Measurements from ENCODE around the gene AUTS2. TPM values are rescaled to one million over a fixed set of nuclear protein-coding genes. Genes with fewer than 3 reads are reported as not detected.

The AUTS2 gene
- total and polyA plus RNA-seq, 2 of the 8 experiments (the other 6 are each of a cell fraction or from before 2014, with no cell fraction given) = 25.9 to 101 TPM

GRCh38 chr7:70734411-70734810 is 1136.1 kb downstream of the AUTS2 start:
- Histone ChIP-seq H3K18ac (ENCODE audit: extremely low read depth, low read length) (no peak overlapping the region), H2AFZ (ENCODE audit: low read length) (no peak overlapping the region), H2BK20ac (ENCODE audit: low read length) (no peak overlapping the region), H2BK5ac (ENCODE audit: low read depth, low read length) (no peak overlapping the region), H3K23me2 (ENCODE audit: low read depth, low read length) (no peaks in the 10 kb centered on the region; the same call in 1 of the 2 replicates), H3K4me2 (ENCODE audit: insufficient read depth in 1 of 2, low read depth in 2 of 2, low read length in 2 of 2) (no peak overlapping the region), H3K56ac (replicated peaks; ENCODE audit: insufficient read length, low read depth, low read length) (no peak overlapping the region), H3K23ac (ENCODE audit: insufficient read length) (no peak overlapping the region), H2BK120ac (replicated peaks; ENCODE audit: low read depth, low read length) (no peak overlapping the region), H3K27ac (ENCODE audit: low read depth, low read length) (no peak overlapping the region), H3K27me3 (replicated peaks in 1 of 4; ENCODE audit: control insufficient read depth in 3 of 4, extremely low read depth in 1 of 4, insufficient read depth in 3 of 4, low read length in 3 of 4) (no peaks in the 10 kb centered on the region), H4K8ac (ENCODE audit: extremely low read depth, insufficient read depth, low read length) (no peak overlapping the region), H3K36me3 (ENCODE audit: control insufficient read depth in 2 of 4, insufficient read depth in 4 of 4, low read length in 3 of 4) (peaks cover 0 to 14% (median 3%) of the 10 kb centered on the region in 4 experiments; a peak in 1 of 8 replicates), H4K5ac (ENCODE audit: insufficient read length, low read depth, low read length) (no peak overlapping the region), H3K79me1 (ENCODE audit: low read depth, low read length) (peaks cover 11% of the 10 kb centered on the region), H3K9ac (replicated peaks in 1 of 4; ENCODE audit: extremely low read depth in 1 of 4, low read depth in 3 of 4, low read length in 3 of 4) (no peak overlapping the region), H4K20me1 (replicated peaks in 1 of 2; ENCODE audit: control insufficient read depth in 1 of 2, insufficient read depth in 2 of 2, low read length in 2 of 2) (peaks cover 12 to 24% of the 10 kb centered on the region in 2 experiments), H3K4ac (replicated peaks; ENCODE audit: insufficient read length, low read depth, low read length) (no peak overlapping the region), H2BK12ac (ENCODE audit: low read depth, low read length) (no peak overlapping the region), H3K4me3 (ENCODE audit: extremely low read depth in 1 of 4, insufficient read depth in 2 of 4, low read depth in 3 of 4, low read length in 4 of 4) (no peak overlapping the region), H2AK5ac (ENCODE audit: low read depth, low read length) (no peak overlapping the region), H3K14ac (ENCODE audit: insufficient read length) (no peak overlapping the region), H3K79me2 (ENCODE audit: control insufficient read depth in 1 of 2, insufficient read depth in 2 of 2, low read length in 2 of 2) (peaks cover 29 to 97% of the 10 kb centered on the region in 2 experiments), H4K91ac (replicated peaks; ENCODE audit: insufficient read length, low read length) (no peak overlapping the region), H3K9me3 (ENCODE audit: insufficient read depth in 2 of 2, low read depth in 1 of 2, low read length in 1 of 2) (0 out of 4 replicates have a peak, but pooled peaks cover 0 to 3% of the 10 kb centered on the region in 2 experiments), H3K4me1 (replicated peaks in 1 of 4; ENCODE audit: control insufficient read depth in 3 of 4, insufficient read depth in 4 of 4, low read length in 3 of 4) (peaks cover 3 to 33% (median 15%) of the 10 kb centered on the region in 4 experiments), H2BK15ac (ENCODE audit: low read length) (no peak overlapping the region)
- POLR2A ChIA-PET (ENCODE audit: partially characterized antibody) = interaction anchor here (1.0 to 1.1 kb wide), 2 partner anchors 7 to 12 kb away, joined by 3 to 4 read pairs; no protein-coding TSS in a partner anchor
- TF ChIP-seq NRF1 (IDR thresholded peaks at IDR 0.05; ENCODE audit: low read depth, low read length) = no peak
- TF ChIP-seq TAF1 (IDR thresholded peaks at IDR 0.05; ENCODE audit: low read depth, low read length) = no peak
- no peak for TF ChIP-seq CHD2 (IDR thresholded peaks at IDR 0.05; ENCODE audit: low read length)
- no peak for TF ChIP-seq CREB1 (IDR thresholded peaks at IDR 0.05)
- TF ChIP-seq GABPA (IDR thresholded peaks at IDR 0.05; ENCODE audit: borderline replicate concordance, insufficient read depth, low read length) = no peak
- TF ChIP-seq BCL11A (IDR thresholded peaks at IDR 0.05; ENCODE audit: low read depth in 2 of 2, low read length in 2 of 2) = no peak
- no peak for TF ChIP-seq RXRA (IDR thresholded peaks at IDR 0.05; ENCODE audit: insufficient read depth, low read depth, low read length)
- TF ChIP-seq KDM1A (IDR thresholded peaks at IDR 0.05; ENCODE audit: borderline replicate concordance, low read length) = no peak
- TF ChIP-seq SP4 (IDR thresholded peaks at IDR 0.05; ENCODE audit: low read length) = no peak
- TF ChIP-seq CEBPB (IDR thresholded peaks at IDR 0.05; ENCODE audit: low read depth, low read length) = no peak
- TF ChIP-seq MAX (IDR thresholded peaks at IDR 0.05) = no peak
- no peak for TF ChIP-seq MAFK (IDR thresholded peaks at IDR 0.05; ENCODE audit: low read depth, low read length)
- no peak for TF ChIP-seq ATF3 (IDR thresholded peaks at IDR 0.05; ENCODE audit: insufficient read depth, low read depth, low read length)
- 97% methylated on average over 2 of the region's 2 CpGs; no CpG with 5 or more reads in 1 of the 2 experiments for WGBS, 2 experiments (ENCODE audit: extremely low coverage in 1 of 2, insufficient coverage in 1 of 2, insufficient read length in 1 of 2, insufficient replicate concordance in 2 of 2, low coverage in 1 of 2, low lambda C conversion rate in 2 of 2, missing lambda C conversion rate in 1 of 2)
- DNase-seq (ENCODE audit: low read depth in 1 of 2, low spot score in 2 of 2) (no peak), FAIRE-seq (no peak)
- CTCF ChIA-PET (ENCODE audit: partially characterized antibody) = interaction anchor here (0.5 kb wide), 1 partner anchor 37 kb away, joined by 3 read pairs; no protein-coding TSS in a partner anchor
